Chondrocyte (in vitro differentiated cells): Measurements from ENCODE around the gene FICD. TPM values are rescaled to one million over a fixed set of nuclear protein-coding genes. Genes with fewer than 3 reads are reported as not detected.

Source experiments
- DNase-seq: peaks from one replicate; pipeline ENCODE4 v3.0.0; 2021; ENCODE audit warnings: mixed read lengths, low spot score
- H3K27ac Mint-ChIP-seq: one replicate; pipeline ENCODE4 v1.8.0; 2021; ENCODE audit warnings: mild to moderate bottlenecking, moderate library complexity, mixed read lengths; ENCODE audit not compliant: unreplicated experiment
- H3K27me3 Mint-ChIP-seq: 2 replicates; pipeline ENCODE4 v1.8.0; 2021; ENCODE audit warnings: low read depth, mixed read lengths
- H3K36me3 Mint-ChIP-seq: 2 replicates; pipeline ENCODE4 v1.8.0; 2021; ENCODE audit warnings: low read depth, mixed read lengths
- H3K4me1 Mint-ChIP-seq: 2 replicates; pipeline ENCODE4 v1.8.0; 2021; ENCODE audit warnings: low read depth, mild to moderate bottlenecking, mixed read lengths
- H3K4me3 Mint-ChIP-seq: one replicate; pipeline ENCODE4 v1.8.0; 2021; ENCODE audit warnings: mild to moderate bottlenecking, moderate library complexity, mixed read lengths; ENCODE audit not compliant: unreplicated experiment
- H3K9me3 Mint-ChIP-seq: 2 replicates; pipeline ENCODE4 v1.8.0; 2021; ENCODE audit warnings: low read depth, mixed read lengths
- long read RNA-seq: library from polyadenylated mRNA; stranded (forward); transcript quantifications from one replicate; pipeline ENCODE4 v2.0.0, GENCODE V29; 2021
- total RNA-seq: library from RNA; stranded (reverse); gene quantifications from 3 replicates; pipeline ENCODE4 v1.2.1, GENCODE V29; 2021
- TF ChIP-seq, protein P1 (sequence below): fragments of 200-600 bp; sonication (generic); IDR thresholded peaks from 2 replicates; pipeline ENCODE4 v1.5.0; 2021; ENCODE audit warnings: antibody characterized with exemption, mild to moderate bottlenecking, moderate library complexity

FICD gene
- total RNA-seq = 7.8 to 8.4 TPM (median 8.0 TPM) in 3 replicates
- long read RNA-seq, transcript FICD-204 (3 exons, 3,347 nt) = major isoform, 27 of 27 reads
- long read RNA-seq, partial matches to known transcripts = 0 of 27 reads
- long read RNA-seq, other reads (novel, unspliced or antisense) = 0 of 27 reads

DNA sequence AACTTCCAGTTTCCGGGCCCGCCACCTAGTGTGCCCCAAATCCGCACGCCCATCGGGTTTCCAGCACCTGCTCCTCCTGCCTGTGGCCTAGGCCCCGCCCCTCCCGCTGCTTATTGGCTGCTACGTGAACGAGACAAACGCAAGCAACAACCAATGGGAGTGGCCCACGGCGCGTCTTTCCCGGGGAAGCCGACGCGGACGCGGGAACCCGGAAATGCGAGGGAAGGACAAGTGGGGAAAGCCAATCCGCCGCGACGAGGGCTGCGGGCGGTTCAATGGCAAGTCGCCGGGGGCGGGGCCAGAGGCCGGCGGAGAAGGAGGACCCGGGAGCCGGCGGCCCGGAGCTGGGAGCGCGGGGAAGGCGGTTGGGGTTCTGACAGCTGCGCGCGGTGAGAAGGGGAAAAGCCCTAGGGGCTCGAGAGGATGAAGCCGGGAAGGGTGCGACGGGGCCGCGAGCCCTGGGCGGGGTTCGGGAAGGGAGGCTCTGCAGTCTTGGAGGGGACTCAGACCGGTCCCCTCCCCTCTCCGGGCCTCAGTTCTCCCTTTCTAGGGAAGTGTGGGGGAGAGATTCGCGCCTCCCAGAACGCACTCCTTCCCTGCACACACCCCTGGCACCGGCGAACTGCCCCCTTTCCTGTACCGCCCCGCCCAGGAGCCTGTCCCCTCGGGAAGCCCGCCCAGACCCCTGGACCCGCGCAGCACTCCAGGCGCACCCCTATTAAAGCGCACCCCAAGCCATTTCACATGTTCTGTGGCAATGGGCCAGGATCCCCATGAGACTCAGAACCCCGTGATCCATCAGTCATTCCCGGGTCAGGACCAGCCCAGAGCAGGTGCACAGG, at the start of gene FICD:
FICD (plus strand) TSS at position 305 of the 842 bp plus-strand sequence. CDS start 1,696 bp downstream, outside the sequence.
- TF ChIP-seq, protein P1, sequence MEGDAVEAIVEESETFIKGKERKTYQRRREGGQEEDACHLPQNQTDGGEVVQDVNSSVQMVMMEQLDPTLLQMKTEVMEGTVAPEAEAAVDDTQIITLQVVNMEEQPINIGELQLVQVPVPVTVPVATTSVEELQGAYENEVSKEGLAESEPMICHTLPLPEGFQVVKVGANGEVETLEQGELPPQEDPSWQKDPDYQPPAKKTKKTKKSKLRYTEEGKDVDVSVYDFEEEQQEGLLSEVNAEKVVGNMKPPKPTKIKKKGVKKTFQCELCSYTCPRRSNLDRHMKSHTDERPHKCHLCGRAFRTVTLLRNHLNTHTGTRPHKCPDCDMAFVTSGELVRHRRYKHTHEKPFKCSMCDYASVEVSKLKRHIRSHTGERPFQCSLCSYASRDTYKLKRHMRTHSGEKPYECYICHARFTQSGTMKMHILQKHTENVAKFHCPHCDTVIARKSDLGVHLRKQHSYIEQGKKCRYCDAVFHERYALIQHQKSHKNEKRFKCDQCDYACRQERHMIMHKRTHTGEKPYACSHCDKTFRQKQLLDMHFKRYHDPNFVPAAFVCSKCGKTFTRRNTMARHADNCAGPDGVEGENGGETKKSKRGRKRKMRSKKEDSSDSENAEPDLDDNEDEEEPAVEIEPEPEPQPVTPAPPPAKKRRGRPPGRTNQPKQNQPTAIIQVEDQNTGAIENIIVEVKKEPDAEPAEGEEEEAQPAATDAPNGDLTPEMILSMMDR = no peak
- Mint-ChIP-seq H3K4me3 (peak within 1 kb of the TSS; percentile 90), H3K27ac (peak within 1 kb of the TSS; percentile 89), H3K27me3 (no peaks in the 10 kb centered on the region), H3K36me3 (peaks cover 8% of the 10 kb centered on the region), H3K4me1 (peaks cover 36% of the 10 kb centered on the region), H3K9me3 (no peaks in the 10 kb centered on the region)
- DNase-seq = peak; percentile 100

DNA sequence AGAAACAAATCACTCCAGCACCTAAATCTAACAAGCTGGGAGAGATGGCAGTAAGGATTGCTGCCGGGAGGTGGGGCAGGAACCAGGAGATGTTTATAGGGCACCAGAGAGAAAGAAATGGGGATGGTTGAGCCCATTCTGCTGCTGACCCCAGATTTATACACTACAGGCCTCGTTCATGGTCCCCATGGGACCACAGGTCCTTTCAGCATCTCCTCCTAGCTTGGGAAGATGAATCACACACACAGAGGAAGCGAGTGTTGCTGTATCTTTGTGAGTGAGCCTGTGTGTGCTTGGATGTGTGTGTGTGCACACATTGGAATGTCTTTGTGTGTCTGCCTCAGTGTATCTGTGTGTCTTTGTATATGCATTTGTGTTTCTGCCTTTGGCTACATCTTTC, 49.7 kb upstream of the FICD start:
- Mint-ChIP-seq H3K4me3 (no peak overlapping the region), H3K4me1 (no peaks in the 10 kb centered on the region), H3K27me3 (peaks cover 34% of the 10 kb centered on the region), H3K36me3 (no peaks in the 10 kb centered on the region), H3K9me3 (no peaks in the 10 kb centered on the region), H3K27ac (no peak overlapping the region)
- DNase-seq = no peak
- TF ChIP-seq, protein P1 = no peak

DNA sequence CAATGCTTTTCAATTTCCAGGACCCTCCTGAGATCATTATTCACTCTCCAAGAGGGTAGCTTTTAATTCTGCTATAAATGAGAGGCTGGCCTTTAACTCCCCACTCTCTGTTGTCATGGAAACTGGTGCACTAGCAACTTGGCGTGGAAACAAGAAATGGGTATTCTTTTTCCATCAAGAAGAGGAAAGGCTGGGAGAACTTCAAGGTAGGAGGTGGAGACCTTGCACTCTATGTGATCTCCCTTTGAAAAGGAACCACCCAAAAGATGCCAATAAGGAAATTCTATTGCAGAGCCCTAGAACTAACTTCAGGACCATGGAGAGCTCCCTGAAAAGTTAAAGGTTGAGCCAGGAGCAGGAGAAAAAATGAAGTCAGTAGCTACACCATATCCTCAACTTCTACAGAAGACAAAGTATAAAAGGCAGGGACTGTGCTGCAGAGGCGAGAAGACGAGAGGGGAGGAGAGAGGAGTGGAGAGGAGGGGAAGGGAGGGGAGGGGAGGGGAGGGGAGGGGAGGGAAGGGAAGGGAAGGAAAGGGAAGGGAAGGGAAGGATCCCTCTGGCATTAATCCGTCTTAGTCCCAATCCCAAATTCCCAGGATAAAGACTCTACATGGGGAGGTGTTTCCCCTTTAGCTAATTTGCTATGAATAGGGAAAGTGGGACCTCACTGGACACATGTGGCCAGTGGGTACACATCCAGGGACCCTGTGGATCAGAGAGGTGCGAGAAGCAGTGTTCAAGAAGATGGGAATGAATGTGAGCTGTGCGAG, 46.7 kb upstream of the FICD start:
- TF ChIP-seq, protein P1 = no peak
- Mint-ChIP-seq H3K4me1 (no peaks in the 10 kb centered on the region), H3K36me3 (no peaks in the 10 kb centered on the region), H3K27ac (no peak overlapping the region), H3K27me3 (peaks cover 29% of the 10 kb centered on the region), H3K9me3 (no peaks in the 10 kb centered on the region), H3K4me3 (no peak overlapping the region)
- DNase-seq = no peak

DNA sequence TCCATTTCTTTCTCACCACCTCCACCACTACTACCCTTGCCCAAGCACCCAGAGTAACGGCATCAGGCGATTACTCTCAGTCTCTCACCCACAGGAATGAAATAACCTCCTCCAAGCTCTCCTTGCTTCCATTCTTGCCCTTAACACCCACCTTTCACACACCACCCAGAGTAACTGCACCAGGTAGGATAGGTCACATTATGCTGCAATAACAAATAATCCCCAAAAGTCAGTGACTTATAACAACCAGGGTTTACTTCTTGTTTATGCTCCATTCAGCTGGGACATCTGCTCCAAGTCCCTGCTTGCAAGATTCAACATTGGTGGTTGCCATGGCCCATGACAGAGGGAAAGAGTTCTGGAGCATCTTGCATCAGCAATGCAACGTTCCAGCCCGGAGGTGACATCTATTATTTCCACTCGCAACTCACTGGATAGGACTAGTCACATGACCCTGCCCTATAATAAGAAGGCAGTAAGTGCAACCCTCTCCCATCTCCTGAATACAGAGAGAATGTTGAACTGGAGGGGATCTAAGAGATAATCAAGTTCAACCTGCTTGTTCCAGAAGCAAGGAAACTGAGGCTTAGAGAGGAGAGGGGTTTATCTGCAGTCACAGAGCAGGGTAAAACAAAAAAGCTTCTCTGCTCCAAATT, 41.5 kb upstream of the FICD start:
- H3K4me1 Mint-ChIP-seq = no peaks in the 10 kb centered on the region
- H3K9me3 Mint-ChIP-seq = no peaks in the 10 kb centered on the region
- TF ChIP-seq, protein P1 = no peak
- H3K27ac Mint-ChIP-seq = no peak overlapping the region
- no peak for DNase-seq
- peaks cover 21% of the 10 kb centered on the region for H3K27me3 Mint-ChIP-seq
- no peaks in the 10 kb centered on the region for H3K36me3 Mint-ChIP-seq
- H3K4me3 Mint-ChIP-seq = no peak overlapping the region

DNA sequence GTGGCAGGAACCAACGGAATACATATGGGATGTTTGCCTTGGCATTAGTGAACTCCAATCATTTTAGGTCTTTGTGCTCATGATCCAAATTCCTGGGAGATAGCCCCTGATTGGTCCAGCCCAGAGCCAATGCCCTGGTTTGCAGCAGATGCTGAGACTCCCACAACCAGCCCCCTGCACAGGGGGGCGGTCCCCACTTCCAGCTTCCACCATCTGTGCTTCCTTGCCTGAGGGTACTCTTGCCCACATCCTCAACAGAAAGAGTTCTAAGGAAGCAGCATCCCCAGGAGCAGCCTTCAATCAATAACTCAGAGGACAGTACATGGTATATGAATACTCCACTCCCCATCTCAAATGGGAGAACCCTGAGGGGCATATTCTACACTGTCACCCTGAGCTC, 39.7 kb upstream of the FICD start:
- Mint-ChIP-seq H3K36me3 (no peaks in the 10 kb centered on the region), H3K4me3 (no peak overlapping the region), H3K27me3 (peaks cover 21% of the 10 kb centered on the region), H3K4me1 (no peaks in the 10 kb centered on the region), H3K27ac (no peak overlapping the region), H3K9me3 (no peaks in the 10 kb centered on the region)
- no peak for DNase-seq
- TF ChIP-seq, protein P1 = no peak
